WTC11 (cell line): ENCODE results near the gene TLE7.

ENCODE experiments used
- CREM ChIP-seq: sonication (generic); formaldehyde crosslinking; IDR thresholded peaks from 2 replicates; pipeline ENCODE4 v1.8.1; 2022; ENCODE audit warnings: mild to moderate bottlenecking, missing genetic modification reagents, moderate library complexity
- KAT7 ChIP-seq: sonication (generic); formaldehyde crosslinking; IDR thresholded peaks from 2 replicates; pipeline ENCODE4 v1.8.1; 2023; ENCODE audit warnings: missing genetic modification reagents, mild to moderate bottlenecking, borderline replicate concordance
- MYBL2 ChIP-seq: sonication (generic); formaldehyde crosslinking; IDR thresholded peaks from 2 replicates; pipeline ENCODE4 v1.8.1; 2023; ENCODE audit warnings: mild to moderate bottlenecking, moderate library complexity, missing genetic modification reagents
- TCF7 ChIP-seq: sonication (generic); formaldehyde crosslinking; IDR thresholded peaks from 2 replicates; pipeline ENCODE4 v1.8.0; 2022; ENCODE audit warnings: mild to moderate bottlenecking, low read depth, missing genetic modification reagents, moderate library complexity
- TEAD4 ChIP-seq: sonication (generic); formaldehyde crosslinking; IDR thresholded peaks from 2 replicates; pipeline ENCODE4 v1.8.0; 2022; ENCODE audit warnings: mild to moderate bottlenecking, missing genetic modification reagents
- ZNF317 ChIP-seq: sonication (generic); formaldehyde crosslinking; IDR thresholded peaks from 2 replicates; pipeline ENCODE4 v1.8.1; 2023; ENCODE audit warnings: low read depth, mild to moderate bottlenecking, moderate library complexity, missing genetic modification reagents, borderline replicate concordance
- ZNF396 ChIP-seq: fragments of 250-450 bp; sonication (Bioruptor Pico); IDR thresholded peaks from 2 replicates; pipeline ENCODE4 v1.8.0; 2021; ENCODE audit warnings: mild to moderate bottlenecking, moderate library complexity, borderline replicate concordance
- TF ChIP-seq, protein P1 (sequence below): sonication (generic); formaldehyde crosslinking; IDR thresholded peaks from 2 replicates; pipeline ENCODE4 v1.8.0; 2023; ENCODE audit warnings: missing genetic modification reagents, mild to moderate bottlenecking, borderline replicate concordance
- TF ChIP-seq, protein P2 (sequence below): fragments of 200-600 bp; IDR thresholded peaks from 2 replicates; pipeline ENCODE4 v1.8.0; 2022; ENCODE audit warnings: antibody characterized with exemption
- TF ChIP-seq, protein P3 (sequence below): sonication (generic); formaldehyde crosslinking; IDR thresholded peaks from 2 replicates; pipeline ENCODE4 v1.8.1; 2023; ENCODE audit warnings: mild to moderate bottlenecking, missing genetic modification reagents
- TF ChIP-seq, protein P4 (sequence below): sonication (generic); formaldehyde crosslinking; IDR thresholded peaks from 2 replicates; pipeline ENCODE4 v1.8.1; 2023; ENCODE audit warnings: mild to moderate bottlenecking, missing genetic modification reagents, moderate library complexity
- TF ChIP-seq, protein P5 (sequence below): sonication (generic); formaldehyde crosslinking; IDR thresholded peaks from 2 replicates; pipeline ENCODE4 v1.8.0; 2022; ENCODE audit warnings: mild to moderate bottlenecking, missing genetic modification reagents
- TF ChIP-seq, protein P6 (sequence below): sonication (generic); formaldehyde crosslinking; IDR thresholded peaks from 2 replicates; pipeline ENCODE4 v1.8.0; 2022; ENCODE audit warnings: missing genetic modification reagents

DNA sequence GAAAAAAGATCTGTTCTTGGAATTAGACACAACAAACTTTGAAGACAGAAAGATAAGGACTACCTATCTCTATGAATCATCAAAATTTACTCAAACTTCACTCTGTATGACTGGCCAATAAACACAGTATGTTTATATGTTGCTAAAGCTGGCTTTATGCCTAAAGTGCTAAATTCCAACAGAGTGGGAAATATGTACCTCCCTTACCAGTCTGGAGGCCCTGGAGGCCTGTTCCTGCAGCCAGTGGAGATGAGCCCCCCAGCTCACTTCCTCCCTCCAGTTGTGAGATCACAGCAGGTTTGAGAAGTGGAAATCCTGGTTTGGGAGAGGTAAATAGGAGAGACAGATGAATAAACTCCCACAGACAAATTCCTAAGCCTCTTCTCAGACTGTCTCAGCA, 11.2 kb upstream of the TLE7 start:
- TF ChIP-seq, protein P1, sequence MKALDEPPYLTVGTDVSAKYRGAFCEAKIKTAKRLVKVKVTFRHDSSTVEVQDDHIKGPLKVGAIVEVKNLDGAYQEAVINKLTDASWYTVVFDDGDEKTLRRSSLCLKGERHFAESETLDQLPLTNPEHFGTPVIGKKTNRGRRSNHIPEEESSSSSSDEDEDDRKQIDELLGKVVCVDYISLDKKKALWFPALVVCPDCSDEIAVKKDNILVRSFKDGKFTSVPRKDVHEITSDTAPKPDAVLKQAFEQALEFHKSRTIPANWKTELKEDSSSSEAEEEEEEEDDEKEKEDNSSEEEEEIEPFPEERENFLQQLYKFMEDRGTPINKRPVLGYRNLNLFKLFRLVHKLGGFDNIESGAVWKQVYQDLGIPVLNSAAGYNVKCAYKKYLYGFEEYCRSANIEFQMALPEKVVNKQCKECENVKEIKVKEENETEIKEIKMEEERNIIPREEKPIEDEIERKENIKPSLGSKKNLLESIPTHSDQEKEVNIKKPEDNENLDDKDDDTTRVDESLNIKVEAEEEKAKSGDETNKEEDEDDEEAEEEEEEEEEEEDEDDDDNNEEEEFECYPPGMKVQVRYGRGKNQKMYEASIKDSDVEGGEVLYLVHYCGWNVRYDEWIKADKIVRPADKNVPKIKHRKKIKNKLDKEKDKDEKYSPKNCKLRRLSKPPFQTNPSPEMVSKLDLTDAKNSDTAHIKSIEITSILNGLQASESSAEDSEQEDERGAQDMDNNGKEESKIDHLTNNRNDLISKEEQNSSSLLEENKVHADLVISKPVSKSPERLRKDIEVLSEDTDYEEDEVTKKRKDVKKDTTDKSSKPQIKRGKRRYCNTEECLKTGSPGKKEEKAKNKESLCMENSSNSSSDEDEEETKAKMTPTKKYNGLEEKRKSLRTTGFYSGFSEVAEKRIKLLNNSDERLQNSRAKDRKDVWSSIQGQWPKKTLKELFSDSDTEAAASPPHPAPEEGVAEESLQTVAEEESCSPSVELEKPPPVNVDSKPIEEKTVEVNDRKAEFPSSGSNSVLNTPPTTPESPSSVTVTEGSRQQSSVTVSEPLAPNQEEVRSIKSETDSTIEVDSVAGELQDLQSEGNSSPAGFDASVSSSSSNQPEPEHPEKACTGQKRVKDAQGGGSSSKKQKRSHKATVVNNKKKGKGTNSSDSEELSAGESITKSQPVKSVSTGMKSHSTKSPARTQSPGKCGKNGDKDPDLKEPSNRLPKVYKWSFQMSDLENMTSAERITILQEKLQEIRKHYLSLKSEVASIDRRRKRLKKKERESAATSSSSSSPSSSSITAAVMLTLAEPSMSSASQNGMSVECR (CRISPR knock-in tag), result no peak
- TF ChIP-seq, protein P2, sequence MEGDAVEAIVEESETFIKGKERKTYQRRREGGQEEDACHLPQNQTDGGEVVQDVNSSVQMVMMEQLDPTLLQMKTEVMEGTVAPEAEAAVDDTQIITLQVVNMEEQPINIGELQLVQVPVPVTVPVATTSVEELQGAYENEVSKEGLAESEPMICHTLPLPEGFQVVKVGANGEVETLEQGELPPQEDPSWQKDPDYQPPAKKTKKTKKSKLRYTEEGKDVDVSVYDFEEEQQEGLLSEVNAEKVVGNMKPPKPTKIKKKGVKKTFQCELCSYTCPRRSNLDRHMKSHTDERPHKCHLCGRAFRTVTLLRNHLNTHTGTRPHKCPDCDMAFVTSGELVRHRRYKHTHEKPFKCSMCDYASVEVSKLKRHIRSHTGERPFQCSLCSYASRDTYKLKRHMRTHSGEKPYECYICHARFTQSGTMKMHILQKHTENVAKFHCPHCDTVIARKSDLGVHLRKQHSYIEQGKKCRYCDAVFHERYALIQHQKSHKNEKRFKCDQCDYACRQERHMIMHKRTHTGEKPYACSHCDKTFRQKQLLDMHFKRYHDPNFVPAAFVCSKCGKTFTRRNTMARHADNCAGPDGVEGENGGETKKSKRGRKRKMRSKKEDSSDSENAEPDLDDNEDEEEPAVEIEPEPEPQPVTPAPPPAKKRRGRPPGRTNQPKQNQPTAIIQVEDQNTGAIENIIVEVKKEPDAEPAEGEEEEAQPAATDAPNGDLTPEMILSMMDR, result no peak
- TF ChIP-seq TCF7 (CRISPR knock-in tag) (no peak), KAT7 (no peak), TEAD4 (no peak), ZNF317 (CRISPR knock-in tag) (no peak), ZNF396 (CRISPR knock-in tag) (no peak), MYBL2 (no peak), CREM (CRISPR knock-in tag) (no peak)
- TF ChIP-seq, protein P3, sequence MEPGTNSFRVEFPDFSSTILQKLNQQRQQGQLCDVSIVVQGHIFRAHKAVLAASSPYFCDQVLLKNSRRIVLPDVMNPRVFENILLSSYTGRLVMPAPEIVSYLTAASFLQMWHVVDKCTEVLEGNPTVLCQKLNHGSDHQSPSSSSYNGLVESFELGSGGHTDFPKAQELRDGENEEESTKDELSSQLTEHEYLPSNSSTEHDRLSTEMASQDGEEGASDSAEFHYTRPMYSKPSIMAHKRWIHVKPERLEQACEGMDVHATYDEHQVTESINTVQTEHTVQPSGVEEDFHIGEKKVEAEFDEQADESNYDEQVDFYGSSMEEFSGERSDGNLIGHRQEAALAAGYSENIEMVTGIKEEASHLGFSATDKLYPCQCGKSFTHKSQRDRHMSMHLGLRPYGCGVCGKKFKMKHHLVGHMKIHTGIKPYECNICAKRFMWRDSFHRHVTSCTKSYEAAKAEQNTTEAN (CRISPR knock-in tag), result no peak
- TF ChIP-seq, protein P4, sequence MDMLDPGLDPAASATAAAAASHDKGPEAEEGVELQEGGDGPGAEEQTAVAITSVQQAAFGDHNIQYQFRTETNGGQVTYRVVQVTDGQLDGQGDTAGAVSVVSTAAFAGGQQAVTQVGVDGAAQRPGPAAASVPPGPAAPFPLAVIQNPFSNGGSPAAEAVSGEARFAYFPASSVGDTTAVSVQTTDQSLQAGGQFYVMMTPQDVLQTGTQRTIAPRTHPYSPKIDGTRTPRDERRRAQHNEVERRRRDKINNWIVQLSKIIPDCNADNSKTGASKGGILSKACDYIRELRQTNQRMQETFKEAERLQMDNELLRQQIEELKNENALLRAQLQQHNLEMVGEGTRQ, result no peak
- TF ChIP-seq, protein P5, sequence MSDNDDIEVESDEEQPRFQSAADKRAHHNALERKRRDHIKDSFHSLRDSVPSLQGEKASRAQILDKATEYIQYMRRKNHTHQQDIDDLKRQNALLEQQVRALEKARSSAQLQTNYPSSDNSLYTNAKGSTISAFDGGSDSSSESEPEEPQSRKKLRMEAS, result no peak
- TF ChIP-seq, protein P6, sequence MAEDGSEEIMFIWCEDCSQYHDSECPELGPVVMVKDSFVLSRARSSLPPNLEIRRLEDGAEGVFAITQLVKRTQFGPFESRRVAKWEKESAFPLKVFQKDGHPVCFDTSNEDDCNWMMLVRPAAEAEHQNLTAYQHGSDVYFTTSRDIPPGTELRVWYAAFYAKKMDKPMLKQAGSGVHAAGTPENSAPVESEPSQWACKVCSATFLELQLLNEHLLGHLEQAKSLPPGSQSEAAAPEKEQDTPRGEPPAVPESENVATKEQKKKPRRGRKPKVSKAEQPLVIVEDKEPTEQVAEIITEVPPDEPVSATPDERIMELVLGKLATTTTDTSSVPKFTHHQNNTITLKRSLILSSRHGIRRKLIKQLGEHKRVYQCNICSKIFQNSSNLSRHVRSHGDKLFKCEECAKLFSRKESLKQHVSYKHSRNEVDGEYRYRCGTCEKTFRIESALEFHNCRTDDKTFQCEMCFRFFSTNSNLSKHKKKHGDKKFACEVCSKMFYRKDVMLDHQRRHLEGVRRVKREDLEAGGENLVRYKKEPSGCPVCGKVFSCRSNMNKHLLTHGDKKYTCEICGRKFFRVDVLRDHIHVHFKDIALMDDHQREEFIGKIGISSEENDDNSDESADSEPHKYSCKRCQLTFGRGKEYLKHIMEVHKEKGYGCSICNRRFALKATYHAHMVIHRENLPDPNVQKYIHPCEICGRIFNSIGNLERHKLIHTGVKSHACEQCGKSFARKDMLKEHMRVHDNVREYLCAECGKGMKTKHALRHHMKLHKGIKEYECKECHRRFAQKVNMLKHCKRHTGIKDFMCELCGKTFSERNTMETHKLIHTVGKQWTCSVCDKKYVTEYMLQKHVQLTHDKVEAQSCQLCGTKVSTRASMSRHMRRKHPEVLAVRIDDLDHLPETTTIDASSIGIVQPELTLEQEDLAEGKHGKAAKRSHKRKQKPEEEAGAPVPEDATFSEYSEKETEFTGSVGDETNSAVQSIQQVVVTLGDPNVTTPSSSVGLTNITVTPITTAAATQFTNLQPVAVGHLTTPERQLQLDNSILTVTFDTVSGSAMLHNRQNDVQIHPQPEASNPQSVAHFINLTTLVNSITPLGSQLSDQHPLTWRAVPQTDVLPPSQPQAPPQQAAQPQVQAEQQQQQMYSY (CRISPR knock-in tag), result no peak
